Type B pancreatic cell (in vitro differentiated cells): Measurements from ENCODE around the gene SPR. TPM values are rescaled to one million over a fixed set of nuclear protein-coding genes. Genes with fewer than 3 reads are reported as not detected.
"Not testable (repeated sequence)": the region's sequence is repeated elsewhere in the genome, so short reads cannot be mapped to it uniquely, and the experiment has no call there.

Experiments used
- DNase-seq: peaks from one replicate; pipeline ENCODE4 v3.0.0; 2021; ENCODE audit warnings: mixed read lengths; ENCODE audit not compliant: unreplicated experiment; ENCODE audit errors: extremely low spot score
- H3K27ac Mint-ChIP-seq: 2 replicates; pipeline ENCODE4 v1.8.0; 2021; ENCODE audit warnings: mild to moderate bottlenecking, mixed read lengths
- H3K27me3 Mint-ChIP-seq: 2 replicates; pipeline ENCODE4 v1.8.0; 2021; ENCODE audit warnings: mixed read lengths
- H3K36me3 Mint-ChIP-seq: 2 replicates; pipeline ENCODE4 v1.8.0; 2021; ENCODE audit warnings: mixed read lengths
- H3K4me1 Mint-ChIP-seq: one replicate; pipeline ENCODE4 v1.8.0; 2021; ENCODE audit warnings: mixed read lengths; ENCODE audit not compliant: unreplicated experiment
- H3K4me3 Mint-ChIP-seq: 2 replicates; pipeline ENCODE4 v1.8.0; 2021; ENCODE audit warnings: mild to moderate bottlenecking, mixed read lengths
- H3K9me3 Mint-ChIP-seq: 2 replicates; pipeline ENCODE4 v1.8.0; 2021; ENCODE audit warnings: mixed read lengths
- CTCF ChIP-seq: fragments of 200-600 bp; sonication (generic); conservative IDR thresholded peaks from 2 replicates; pipeline ENCODE4 v1.5.0; 2021; ENCODE audit warnings: antibody characterized with exemption, mild to moderate bottlenecking
- total RNA-seq: library from RNA; stranded (reverse); gene quantifications from 2 replicates; pipeline ENCODE4 v1.2.1, GENCODE V29; 2021; ENCODE audit warnings: low replicate concordance

The SPR gene
- total RNA-seq, 1 donor from 2014 or later = 12.4 TPM

GRCh38 chr2:72901426-72901825 is 14.2 kb downstream of the SPR start:
- no peak for TF ChIP-seq CTCF
- no peaks in the 10 kb centered on the region for H3K4me1 Mint-ChIP-seq
- H3K27me3 Mint-ChIP-seq = peaks cover 97% of the 10 kb centered on the region
- H3K4me3 Mint-ChIP-seq = no peak overlapping the region
- no peak overlapping the region for H3K27ac Mint-ChIP-seq
- H3K9me3 Mint-ChIP-seq = no peaks in the 10 kb centered on the region
- DNase-seq = no peak
- peaks cover 4% of the 10 kb centered on the region for H3K36me3 Mint-ChIP-seq

GRCh38 chr2:72907369-72907768 is 20.2 kb downstream of the SPR start:
- H3K27me3 Mint-ChIP-seq = peaks cover 96% of the 10 kb centered on the region
- not testable (repeated sequence) for H3K4me3 Mint-ChIP-seq, H3K36me3 Mint-ChIP-seq, H3K27ac Mint-ChIP-seq, H3K9me3 Mint-ChIP-seq, H3K4me1 Mint-ChIP-seq, DNase-seq

GRCh38 chr2:72908741-72909140 is 21.5 kb downstream of the SPR start:
- Mint-ChIP-seq H3K36me3 (peaks cover 4% of the 10 kb centered on the region), H3K9me3 (no peaks in the 10 kb centered on the region), H3K4me3 (no peak overlapping the region), H3K27ac (no peak overlapping the region), H3K27me3 (peaks cover 96% of the 10 kb centered on the region), H3K4me1 (no peaks in the 10 kb centered on the region)
- no peak for DNase-seq
- no peak for TF ChIP-seq CTCF

- Mint-ChIP-seq H3K9me3 (no peaks in the 10 kb centered on the region), H3K36me3 (peaks cover 2% of the 10 kb centered on the region), H3K4me1 (peaks cover 5% of the 10 kb centered on the region), H3K27me3 (peaks cover 92% of the 10 kb centered on the region), H3K27ac (no peak overlapping the region), H3K4me3 (no peak overlapping the region)
- peak; percentile 20 for DNase-seq
- TF ChIP-seq CTCF = no peak
These were observed 24.0 kb downstream of the SPR start for GRCh38 chr2:72911256-72911655.

- H3K27me3 Mint-ChIP-seq = peaks cover 85% of the 10 kb centered on the region
- TF ChIP-seq CTCF = peak; percentile 11
- DNase-seq = peak; percentile 39
- H3K4me3 Mint-ChIP-seq = peak overlapping the region; percentile 53
- H3K9me3 Mint-ChIP-seq = no peaks in the 10 kb centered on the region
- peaks cover 5% of the 10 kb centered on the region for H3K4me1 Mint-ChIP-seq
- no peak overlapping the region for H3K27ac Mint-ChIP-seq
- H3K36me3 Mint-ChIP-seq = no peaks in the 10 kb centered on the region
These were observed 26.4 kb downstream of the SPR start for GRCh38 chr2:72913486-72914205.

- H3K4me1 Mint-ChIP-seq = peaks cover 5% of the 10 kb centered on the region
- H3K9me3 Mint-ChIP-seq = no peaks in the 10 kb centered on the region
- H3K27ac Mint-ChIP-seq = no peak overlapping the region
- H3K36me3 Mint-ChIP-seq = no peaks in the 10 kb centered on the region
- no peak for TF ChIP-seq CTCF
- peak; percentile 43 for DNase-seq
- peaks cover 86% of the 10 kb centered on the region for H3K27me3 Mint-ChIP-seq
- peak overlapping the region; percentile 14 for H3K4me3 Mint-ChIP-seq
These were observed 27.0 kb downstream of the SPR start for GRCh38 chr2:72914206-72914559.
